Epithelial cell of alveolus of lung (primary cell): ENCODE results near the gene PSG3. TPM values are rescaled to one million over a fixed set of nuclear protein-coding genes. Genes with fewer than 3 reads are reported as not detected.

Source experiments
- total RNA-seq: library from RNA; depleted of rRNA; stranded (reverse); fragments of >200 nt; gene quantifications from 2 replicates; pipeline ENCODE4 v1.2.1, GENCODE V29; 2015

The PSG3 gene
- total RNA-seq, result not detected in 2 replicates

DNA sequence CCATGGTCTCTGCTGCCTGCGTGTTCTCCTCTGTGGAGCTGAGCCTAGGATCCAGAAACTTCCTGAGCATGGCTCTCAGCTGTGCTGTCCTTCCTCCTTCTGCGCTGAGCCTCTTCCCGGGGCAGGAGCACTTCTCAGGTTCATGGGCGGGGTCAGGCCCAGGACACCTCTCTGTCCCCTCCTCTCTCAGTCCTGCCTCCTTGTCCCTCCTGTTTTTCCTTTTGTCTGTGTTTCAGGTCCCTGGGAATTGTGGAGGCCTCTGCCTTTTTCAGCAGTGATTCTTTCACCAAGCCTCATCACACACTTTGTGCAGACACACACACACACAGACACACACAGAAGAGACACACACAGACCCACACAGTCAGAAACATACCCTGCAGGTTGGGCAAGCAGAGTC, at the start of gene PSG3:
TSS of gene PSG3 (minus strand) at position 101 of the 400 bp plus-strand sequence. CDS start at position 4, 97 bp downstream.

Other genes with a start within 250 kb of the PSG3 start
- 0.39 TPM in 1 of 2 replicates, not detected in the other for gene CEACAM1, start 212.0 kb downstream of the PSG3 start, total RNA-seq
- not detected in 2 replicates for gene CEACAM8, start 145.6 kb downstream of the PSG3 start, total RNA-seq
- not detected in 2 replicates for gene PSG8, start 25.2 kb upstream of the PSG3 start, total RNA-seq
- gene PSG1, start 139.2 kb upstream of the PSG3 start, total RNA-seq, result not detected in 2 replicates
- gene PSG6, start 177.4 kb upstream of the PSG3 start, total RNA-seq, result not detected in 2 replicates
- gene PSG7, start 196.7 kb upstream of the PSG3 start, total RNA-seq, result not detected in 2 replicates